Suprapubic skin (tissue), 4 donors: ENCODE measurements around the gene GRB14. TPM values are rescaled to one million over a fixed set of nuclear protein-coding genes. Genes with fewer than 3 reads are reported as not detected.
A peak's percentile ranks its signal among the peaks of the same experiment; 100 is the strongest.
"Not testable (repeated sequence)": the region's sequence is repeated elsewhere in the genome, so short reads cannot be mapped to it uniquely, and the experiment has no call there.

Experiments
- DNase-seq, 2 donors: peaks; one replicate each; pipeline ENCODE4 v3.0.0-alpha.2; 2019; ENCODE audit warnings: low spot score in 2 of 2
- H3K27ac ChIP-seq: fragments of 200-600 bp; sonication (generic); one replicate; pipeline ENCODE4 v1.5.1; 2019
- H3K27me3 ChIP-seq: fragments of 200-600 bp; sonication (generic); one replicate; pipeline ENCODE4 v1.5.1; 2019
- H3K36me3 ChIP-seq: fragments of 200-600 bp; sonication (generic); one replicate; pipeline ENCODE4 v1.5.1; 2019
- H3K4me1 ChIP-seq: fragments of 200-600 bp; sonication (generic); one replicate; pipeline ENCODE4 v1.5.1; 2019
- H3K4me3 ChIP-seq: fragments of 200-600 bp; sonication (generic); one replicate; pipeline ENCODE4 v1.5.1; 2019; ENCODE audit warnings: mild to moderate bottlenecking
- H3K9me3 ChIP-seq: fragments of 200-600 bp; sonication (generic); one replicate; pipeline ENCODE4 v1.5.1; 2019
- CTCF ChIP-seq, 2 donors: fragments of 200-600 bp in 1 of 2; fragments of 450-650 bp in 1 of 2; sonication (generic) in 1 of 2; IDR thresholded peaks; one replicate each; pipeline ENCODE4 v1.5.1; 2016 to 2019; ENCODE audit warnings: antibody characterized with exemption in 2 of 2, mild to moderate bottlenecking in 1 of 2, moderate library complexity in 1 of 2
- EP300 ChIP-seq: sonication (generic); formaldehyde crosslinking; IDR thresholded peaks from one replicate; pipeline ENCODE4 v1.6.1; 2017; ENCODE audit warnings: antibody characterized with exemption
- POLR2A ChIP-seq, 2 donors: fragments of 450-650 bp; IDR thresholded peaks; one replicate each; pipeline ENCODE4 v1.6.1; 2017; ENCODE audit warnings: antibody characterized with exemption in 2 of 2, mild to moderate bottlenecking in 2 of 2, moderate library complexity in 2 of 2
- POLR2AphosphoS5 ChIP-seq, 3 donors: sonication (generic); formaldehyde crosslinking; IDR thresholded peaks; one replicate each; pipeline ENCODE4 v1.6.1; 2017; ENCODE audit warnings: antibody characterized with exemption in 3 of 3
- WGBS: methylation state at CpG from one replicate; pipeline ENCODE4 v1.1.5; 2018; 5-methylcytosine and 5-hydroxymethylcytosine counted together
- total RNA-seq, 4 donors: library from RNA; depleted of rRNA; stranded (reverse); fragments of >200 nt; gene quantifications; one replicate each; pipeline ENCODE4 v1.1.0, GENCODE V29; 2016

The GRB14 gene
- total RNA-seq, 4 donors from 2014 or later: 2.2 to 8.4 (median 5.1) TPM

DNA sequence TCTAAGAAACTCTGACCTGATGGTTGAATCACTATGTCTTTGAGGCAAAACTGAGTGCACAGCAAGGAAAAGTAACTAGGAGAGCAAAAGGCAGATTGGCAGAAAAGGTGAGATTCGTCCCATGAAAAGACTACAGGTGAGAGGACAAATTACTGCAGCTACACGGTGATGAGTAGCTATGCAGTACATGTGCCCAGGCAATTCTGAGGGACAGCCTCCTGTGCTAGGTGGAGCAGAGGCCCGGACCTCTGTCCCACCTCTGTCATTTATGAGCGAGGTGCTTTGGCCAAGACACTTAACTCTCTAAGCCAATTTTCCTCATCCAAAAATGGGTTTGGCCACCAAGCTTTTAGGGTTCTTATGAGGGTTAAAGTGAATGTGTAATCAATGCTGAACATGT lies 59.9 kb downstream of the GRB14 start:
- H3K9me3 ChIP-seq: no peaks in the 10 kb centered on the region
- 80% methylated on average over 4 of the region's 4 CpGs for WGBS
- TF ChIP-seq POLR2AphosphoS5 (IDR thresholded peaks at IDR 0.05) (no peak), CTCF (IDR thresholded peaks at IDR 0.05) (no peak), POLR2A (IDR thresholded peaks at IDR 0.05) (no peak), EP300 (no peak)
- no peak overlapping the region for H3K4me3 ChIP-seq
- H3K36me3 ChIP-seq: no peaks in the 10 kb centered on the region
- no peak overlapping the region for H3K27ac ChIP-seq
- H3K27me3 ChIP-seq: no peaks in the 10 kb centered on the region
- H3K4me1 ChIP-seq: no peaks in the 10 kb centered on the region
- no peak for DNase-seq

GRCh38 chr2:164560902-164561301 lies 60.4 kb downstream of the GRB14 start:
- Histone ChIP-seq H3K9me3 (no peaks in the 10 kb centered on the region), H3K27ac (no peak overlapping the region), H3K4me1 (no peaks in the 10 kb centered on the region), H3K4me3 (no peak overlapping the region), H3K36me3 (no peaks in the 10 kb centered on the region), H3K27me3 (no peaks in the 10 kb centered on the region)
- no peak for DNase-seq
- WGBS: 20% methylated on average over 2 of the region's 2 CpGs
- no peak for TF ChIP-seq CTCF (IDR thresholded peaks at IDR 0.05)
- no peak for TF ChIP-seq EP300
- no peak for TF ChIP-seq POLR2A (IDR thresholded peaks at IDR 0.05)
- no peak for TF ChIP-seq POLR2AphosphoS5 (IDR thresholded peaks at IDR 0.05)

- TF ChIP-seq CTCF (IDR thresholded peaks at IDR 0.05) (peak in 1 of 2 donors; percentile 43), POLR2AphosphoS5 (IDR thresholded peaks at IDR 0.05) (no peak)
- Histone ChIP-seq H3K27me3 (no peaks in the 10 kb centered on the region), H3K36me3 (no peaks in the 10 kb centered on the region), H3K9me3 (no peaks in the 10 kb centered on the region), H3K4me3 (no peak overlapping the region), H3K27ac (no peak overlapping the region), H3K4me1 (no peaks in the 10 kb centered on the region)
- 35% methylated on average over 4 of the region's 4 CpGs for WGBS
- DNase-seq: no peak
Observed at GRCh38 chr2:164560181-164560792, 61.0 kb downstream of the GRB14 start.

GRCh38 chr2:164558450-164558849 lies 62.8 kb downstream of the GRB14 start:
- H3K27me3 ChIP-seq: no peaks in the 10 kb centered on the region
- H3K4me3 ChIP-seq: no peak overlapping the region
- TF ChIP-seq EP300: no peak
- TF ChIP-seq POLR2AphosphoS5 (IDR thresholded peaks at IDR 0.05): no peak
- WGBS: 59% methylated on average over 2 of the region's 2 CpGs
- no peak for DNase-seq
- H3K4me1 ChIP-seq: no peaks in the 10 kb centered on the region
- H3K36me3 ChIP-seq: no peaks in the 10 kb centered on the region
- no peaks in the 10 kb centered on the region for H3K9me3 ChIP-seq
- H3K27ac ChIP-seq: no peak overlapping the region

DNA sequence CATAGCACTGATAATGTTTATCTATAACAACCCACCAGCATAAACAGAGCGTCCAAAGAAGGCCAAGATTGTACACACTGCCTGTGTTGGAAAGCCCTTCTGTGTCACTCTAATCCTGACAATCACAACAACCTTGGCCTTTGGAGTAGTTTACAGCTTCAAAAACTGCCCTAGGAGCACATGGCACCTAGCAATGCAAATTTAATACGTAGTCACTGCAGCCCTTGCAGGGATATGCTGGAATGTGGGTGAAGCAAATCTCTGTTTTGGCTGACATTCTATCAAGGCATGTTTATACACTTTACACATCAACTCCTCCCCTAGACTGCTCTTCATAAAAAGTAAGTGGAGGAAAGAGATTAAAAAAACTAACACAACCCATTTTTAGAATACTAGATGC lies 66.8 kb downstream of the GRB14 start:
- H3K9me3 ChIP-seq: no peaks in the 10 kb centered on the region
- WGBS: 74% methylated on average over 2 of the region's 2 CpGs
- H3K36me3 ChIP-seq: no peaks in the 10 kb centered on the region
- DNase-seq: no peak
- TF ChIP-seq EP300: no peak
- TF ChIP-seq CTCF (IDR thresholded peaks at IDR 0.05): no peak
- TF ChIP-seq POLR2AphosphoS5 (IDR thresholded peaks at IDR 0.05): no peak
- no peak for TF ChIP-seq POLR2A (IDR thresholded peaks at IDR 0.05)
- no peaks in the 10 kb centered on the region for H3K27me3 ChIP-seq
- no peak overlapping the region for H3K27ac ChIP-seq
- H3K4me3 ChIP-seq: no peak overlapping the region
- no peaks in the 10 kb centered on the region for H3K4me1 ChIP-seq

DNA sequence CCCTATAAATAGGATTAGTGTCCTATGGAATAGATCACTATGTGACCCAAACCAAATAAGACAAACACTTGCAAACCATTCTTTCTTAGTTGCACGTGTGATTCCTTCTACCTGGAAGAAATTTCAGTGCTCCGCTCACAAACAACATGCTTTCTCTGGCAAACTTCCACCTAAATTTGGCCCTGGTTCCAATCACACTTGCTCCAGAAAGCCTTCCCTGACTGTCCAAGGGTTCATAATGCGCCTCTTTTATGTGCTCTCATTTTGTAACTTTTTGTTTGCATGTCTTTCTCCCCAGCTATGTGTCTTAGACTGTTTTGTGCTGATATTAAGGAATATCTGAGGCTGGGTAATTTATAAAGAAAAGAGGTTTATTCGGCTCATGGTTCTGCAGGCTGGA lies 69.8 kb downstream of the GRB14 start:
- TF ChIP-seq EP300 (no peak), POLR2AphosphoS5 (IDR thresholded peaks at IDR 0.05) (no peak), POLR2A (IDR thresholded peaks at IDR 0.05) (no peak), CTCF (IDR thresholded peaks at IDR 0.05) (no peak)

DNA sequence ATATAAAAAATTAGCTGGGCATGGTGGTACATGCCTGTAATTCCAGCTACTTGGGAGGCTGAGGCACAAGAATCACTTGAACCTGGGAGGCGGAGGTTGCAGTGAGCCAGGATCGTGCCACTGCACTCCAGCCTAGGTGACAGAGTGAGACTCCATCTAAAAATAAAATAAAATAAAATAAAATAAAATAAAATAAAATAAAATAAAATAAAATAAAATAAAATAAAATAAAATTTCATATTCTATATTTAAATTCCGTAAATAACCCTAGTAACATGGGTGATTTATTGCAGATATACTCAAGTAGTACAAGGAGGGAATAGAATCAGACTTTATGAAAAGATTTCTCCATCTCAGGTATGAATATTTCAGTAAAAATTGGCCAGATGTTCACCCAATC lies 71.6 kb downstream of the GRB14 start:
- not testable (repeated sequence) for H3K27me3 ChIP-seq, H3K36me3 ChIP-seq, DNase-seq, H3K4me1 ChIP-seq, H3K4me3 ChIP-seq, H3K9me3 ChIP-seq, H3K27ac ChIP-seq
- WGBS: 95% methylated on average over 3 of the region's 3 CpGs

More for the DNA sequence above, 69.8 kb downstream of the GRB14 start:
- no peaks in the 10 kb centered on the region for H3K4me1 ChIP-seq
- no peaks in the 10 kb centered on the region for H3K9me3 ChIP-seq
- no peak overlapping the region for H3K4me3 ChIP-seq
- WGBS: 86% methylated on average over 4 of the region's 4 CpGs
- no peak overlapping the region for H3K27ac ChIP-seq
- DNase-seq: no peak
- H3K36me3 ChIP-seq: no peaks in the 10 kb centered on the region
- no peaks in the 10 kb centered on the region for H3K27me3 ChIP-seq
